Prostate gland (tissue), 2 donors: ENCODE measurements around the gene PCYOX1L.

Experiments used
- POLR2A ChIP-seq: fragments of 450-650 bp; IDR thresholded peaks from one replicate; pipeline ENCODE4 v1.6.1; 2016; ENCODE audit warnings: antibody characterized with exemption, mild to moderate bottlenecking
- POLR2AphosphoS5 ChIP-seq: sonication (generic); formaldehyde crosslinking; IDR thresholded peaks from one replicate; pipeline ENCODE4 v1.6.1; 2017; ENCODE audit warnings: antibody characterized with exemption
- TF ChIP-seq, protein P1 (sequence below), 4 experiments: fragments of 200-600 bp in 2 of 4; fragments of 450-650 bp in 2 of 4; sonication (generic) in 2 of 4; IDR thresholded peaks; 1 replicate in 3 of 4; 2 replicates in 1 of 4; pipeline ENCODE4 v1.5.1; 2016 to 2019; ENCODE audit warnings: antibody characterized with exemption in 4 of 4, mild to moderate bottlenecking in 2 of 4, moderate library complexity in 2 of 4

DNA sequence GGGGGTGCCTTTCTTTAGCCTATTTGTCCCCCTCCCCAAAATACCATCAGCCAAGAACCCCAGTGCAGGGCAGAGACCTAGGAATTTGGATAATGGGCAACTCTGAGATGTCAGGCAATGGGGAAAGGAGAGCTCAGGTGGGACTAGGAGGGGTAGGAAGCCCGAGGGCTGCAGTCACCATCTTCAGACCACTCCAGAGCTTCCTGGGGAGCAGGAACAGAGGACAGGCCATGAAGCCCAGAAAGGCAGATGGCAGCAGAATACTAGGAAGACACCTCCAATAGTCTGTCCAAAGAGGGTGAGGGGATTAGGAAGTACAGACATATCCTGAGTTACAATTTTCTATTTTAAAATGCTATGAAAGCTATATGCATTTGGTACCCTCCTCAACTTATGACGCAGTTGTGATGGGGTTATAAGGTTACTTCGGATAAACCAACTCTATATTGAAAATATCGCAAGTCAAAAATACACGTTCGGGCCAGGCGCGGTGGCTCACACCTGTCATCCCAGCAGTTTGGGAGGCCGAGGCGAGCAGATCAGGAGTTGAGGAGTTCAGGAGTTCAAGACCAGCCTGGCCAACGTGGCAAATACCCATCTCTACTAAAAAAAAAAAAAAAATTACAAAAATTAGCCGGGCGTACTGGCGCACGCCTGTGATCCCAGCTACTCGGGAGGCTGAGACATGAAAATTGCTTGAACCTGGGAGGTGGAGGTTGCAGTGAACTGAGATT is 55.8 kb downstream of the PCYOX1L start:
- TF ChIP-seq, protein P1, sequence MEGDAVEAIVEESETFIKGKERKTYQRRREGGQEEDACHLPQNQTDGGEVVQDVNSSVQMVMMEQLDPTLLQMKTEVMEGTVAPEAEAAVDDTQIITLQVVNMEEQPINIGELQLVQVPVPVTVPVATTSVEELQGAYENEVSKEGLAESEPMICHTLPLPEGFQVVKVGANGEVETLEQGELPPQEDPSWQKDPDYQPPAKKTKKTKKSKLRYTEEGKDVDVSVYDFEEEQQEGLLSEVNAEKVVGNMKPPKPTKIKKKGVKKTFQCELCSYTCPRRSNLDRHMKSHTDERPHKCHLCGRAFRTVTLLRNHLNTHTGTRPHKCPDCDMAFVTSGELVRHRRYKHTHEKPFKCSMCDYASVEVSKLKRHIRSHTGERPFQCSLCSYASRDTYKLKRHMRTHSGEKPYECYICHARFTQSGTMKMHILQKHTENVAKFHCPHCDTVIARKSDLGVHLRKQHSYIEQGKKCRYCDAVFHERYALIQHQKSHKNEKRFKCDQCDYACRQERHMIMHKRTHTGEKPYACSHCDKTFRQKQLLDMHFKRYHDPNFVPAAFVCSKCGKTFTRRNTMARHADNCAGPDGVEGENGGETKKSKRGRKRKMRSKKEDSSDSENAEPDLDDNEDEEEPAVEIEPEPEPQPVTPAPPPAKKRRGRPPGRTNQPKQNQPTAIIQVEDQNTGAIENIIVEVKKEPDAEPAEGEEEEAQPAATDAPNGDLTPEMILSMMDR (IDR thresholded peaks at IDR 0.05): no peak
- TF ChIP-seq POLR2A (no peak), POLR2AphosphoS5 (no peak)
